ENCODE results near the gene PLCB2.

Gene PLCB2

DNA sequence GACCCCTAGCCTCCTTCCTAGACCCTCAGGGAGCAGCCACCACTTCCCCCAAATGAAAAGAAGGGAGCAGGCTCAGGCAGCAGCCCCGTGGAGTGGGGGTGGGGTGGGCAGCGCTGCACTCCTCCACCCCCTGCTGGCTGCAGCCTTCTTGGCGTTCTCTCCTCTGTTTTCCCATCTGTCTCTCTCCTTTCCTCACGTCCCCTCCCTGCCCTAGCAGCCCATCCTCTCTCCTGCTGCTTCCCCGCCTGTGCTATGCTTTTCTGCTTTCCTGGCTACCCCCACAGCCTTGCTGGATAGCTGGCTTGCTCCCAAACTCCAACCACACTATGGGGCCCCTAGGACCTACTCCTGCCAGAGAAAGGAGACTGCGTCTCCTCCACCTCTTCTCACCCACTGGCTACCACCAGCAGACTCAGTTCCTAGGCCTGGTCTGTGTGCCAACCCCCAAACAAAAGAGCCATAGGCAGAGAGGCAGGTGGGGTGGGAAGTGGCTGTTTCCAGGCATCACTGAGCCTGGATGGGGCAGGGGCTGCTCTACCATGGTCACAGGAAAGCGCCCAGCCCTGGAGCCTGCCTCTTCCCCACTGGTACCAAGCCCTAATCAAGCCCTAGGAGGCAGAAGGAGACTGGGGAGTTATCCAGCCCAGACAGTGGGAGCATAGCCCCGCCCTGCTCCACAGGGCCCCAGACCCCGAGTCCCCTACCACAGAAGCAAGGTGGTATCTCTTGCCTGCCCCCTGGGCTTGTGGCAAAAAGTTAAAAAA lies 46.9 kb upstream of the PLCB2 start (continued):
- no peak for TF ChIP-seq PRDM2 (tag by site-specific recombination; IDR thresholded peaks at IDR 0.05; ENCODE audit: borderline replicate concordance)
- TF ChIP-seq SP3 (tag by site-specific recombination; IDR thresholded peaks at IDR 0.05) = no peak
- TF ChIP-seq, protein P1, sequence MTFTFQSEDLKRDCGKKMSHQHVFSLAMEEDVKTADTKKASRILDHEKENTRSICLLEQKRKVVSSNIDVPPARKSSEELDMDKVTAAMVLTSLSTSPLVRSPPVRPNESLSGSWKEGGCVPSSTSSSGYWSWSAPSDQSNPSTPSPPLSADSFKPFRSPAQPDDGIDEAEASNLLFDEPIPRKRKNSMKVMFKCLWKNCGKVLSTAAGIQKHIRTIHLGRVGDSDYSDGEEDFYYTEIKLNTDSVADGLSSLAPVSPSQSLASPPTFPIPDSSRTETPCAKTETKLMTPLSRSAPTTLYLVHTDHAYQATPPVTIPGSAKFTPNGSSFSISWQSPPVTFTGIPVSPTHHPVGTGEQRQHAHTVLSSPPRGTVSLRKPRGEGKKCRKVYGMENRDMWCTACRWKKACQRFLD (tag by site-specific recombination; IDR thresholded peaks at IDR 0.05) = no peak
- peak; percentile 32; the same call in 1 of the 2 replicates for TF ChIP-seq EGR2 (tag by site-specific recombination; IDR thresholded peaks at IDR 0.05; ENCODE audit: low read depth)
- TF ChIP-seq ZFP69B (tag by site-specific recombination; IDR thresholded peaks at IDR 0.05) = no peak
- no peak for TF ChIP-seq ZNF426 (tag by site-specific recombination; IDR thresholded peaks at IDR 0.05)
- TF ChIP-seq GLIS2 (tag by site-specific recombination; IDR thresholded peaks at IDR 0.05) = 0 out of 2 replicates have a peak, but pooled peaks have one; percentile 15
- TF ChIP-seq ZNF146 (tag by site-specific recombination; IDR thresholded peaks at IDR 0.05) = no peak
- TF ChIP-seq ZSCAN30 (tag by site-specific recombination; IDR thresholded peaks at IDR 0.05) = no peak
- no peak for TF ChIP-seq ZNF837 (tag by site-specific recombination; IDR thresholded peaks at IDR 0.05)
- no peak for TF ChIP-seq ZNF16 (tag by site-specific recombination; IDR thresholded peaks at IDR 0.05; ENCODE audit: low read depth)
- TF ChIP-seq ZNF274 (IDR thresholded peaks at IDR 0.05; ENCODE audit: low read length) = no peak
- no peak for TF ChIP-seq ZNF274 (tag by site-specific recombination; IDR thresholded peaks at IDR 0.05; ENCODE audit: borderline replicate concordance)
- no peak for TF ChIP-seq ZNF19 (tag by site-specific recombination; IDR thresholded peaks at IDR 0.05; ENCODE audit: low read depth)
- no peak for TF ChIP-seq ZNF311 (tag by site-specific recombination; IDR thresholded peaks at IDR 0.05; ENCODE audit: borderline replicate concordance)
- TF ChIP-seq, protein P2, sequence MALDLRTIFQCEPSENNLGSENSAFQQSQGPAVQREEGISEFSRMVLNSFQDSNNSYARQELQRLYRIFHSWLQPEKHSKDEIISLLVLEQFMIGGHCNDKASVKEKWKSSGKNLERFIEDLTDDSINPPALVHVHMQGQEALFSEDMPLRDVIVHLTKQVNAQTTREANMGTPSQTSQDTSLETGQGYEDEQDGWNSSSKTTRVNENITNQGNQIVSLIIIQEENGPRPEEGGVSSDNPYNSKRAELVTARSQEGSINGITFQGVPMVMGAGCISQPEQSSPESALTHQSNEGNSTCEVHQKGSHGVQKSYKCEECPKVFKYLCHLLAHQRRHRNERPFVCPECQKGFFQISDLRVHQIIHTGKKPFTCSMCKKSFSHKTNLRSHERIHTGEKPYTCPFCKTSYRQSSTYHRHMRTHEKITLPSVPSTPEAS (tag by site-specific recombination; IDR thresholded peaks at IDR 0.05) = no peak
- TF ChIP-seq ZNF184 (tag by site-specific recombination; IDR thresholded peaks at IDR 0.05) = no peak
- no peak for TF ChIP-seq ZNF292 (tag by site-specific recombination; IDR thresholded peaks at IDR 0.05; ENCODE audit: borderline replicate concordance, low read depth)
- no peak for TF ChIP-seq ZNF776 (tag by site-specific recombination; IDR thresholded peaks at IDR 0.05; ENCODE audit: borderline replicate concordance)
- no peak for TF ChIP-seq ZNF155 (tag by site-specific recombination; IDR thresholded peaks at IDR 0.05)
- peak; percentile 10; the same call in 1 of the 2 replicates for TF ChIP-seq KLF1 (tag by site-specific recombination; IDR thresholded peaks at IDR 0.05)
- TF ChIP-seq ZFHX2 (tag by site-specific recombination; conservative IDR thresholded peaks at IDR 0.05) = peak; percentile 42
- TF ChIP-seq, protein P3, sequence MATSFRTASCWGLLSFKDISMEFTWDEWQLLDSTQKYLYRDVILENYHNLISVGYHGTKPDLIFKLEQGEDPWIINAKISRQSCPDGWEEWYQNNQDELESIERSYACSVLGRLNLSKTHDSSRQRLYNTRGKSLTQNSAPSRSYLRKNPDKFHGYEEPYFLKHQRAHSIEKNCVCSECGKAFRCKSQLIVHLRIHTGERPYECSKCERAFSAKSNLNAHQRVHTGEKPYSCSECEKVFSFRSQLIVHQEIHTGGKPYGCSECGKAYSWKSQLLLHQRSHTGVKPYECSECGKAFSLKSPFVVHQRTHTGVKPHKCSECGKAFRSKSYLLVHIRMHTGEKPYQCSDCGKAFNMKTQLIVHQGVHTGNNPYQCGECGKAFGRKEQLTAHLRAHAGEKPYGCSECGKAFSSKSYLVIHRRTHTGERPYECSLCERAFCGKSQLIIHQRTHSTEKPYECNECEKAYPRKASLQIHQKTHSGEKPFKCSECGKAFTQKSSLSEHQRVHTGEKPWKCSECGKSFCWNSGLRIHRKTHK (tag by site-specific recombination; IDR thresholded peaks at IDR 0.05) = no peak
- TF ChIP-seq CTCF (tag by site-specific recombination; IDR thresholded peaks at IDR 0.05) = peak; percentile 79
- TF ChIP-seq ZXDB (tag by site-specific recombination; IDR thresholded peaks at IDR 0.05) = no peak
- peak; percentile 39; the same call in 1 of the 2 replicates for TF ChIP-seq KLF16 (tag by site-specific recombination; IDR thresholded peaks at IDR 0.05)
